ENCODE results near the gene LRRC1. TPM values are rescaled to one million over a fixed set of nuclear protein-coding genes. Genes with fewer than 3 reads are reported as not detected.

The LRRC1 gene
- total and polyA plus RNA-seq, 2 donors (not counting 3 experiments of a cell fraction or from before 2014, with no cell fraction given): 5.6 to 11.7 TPM

DNA sequence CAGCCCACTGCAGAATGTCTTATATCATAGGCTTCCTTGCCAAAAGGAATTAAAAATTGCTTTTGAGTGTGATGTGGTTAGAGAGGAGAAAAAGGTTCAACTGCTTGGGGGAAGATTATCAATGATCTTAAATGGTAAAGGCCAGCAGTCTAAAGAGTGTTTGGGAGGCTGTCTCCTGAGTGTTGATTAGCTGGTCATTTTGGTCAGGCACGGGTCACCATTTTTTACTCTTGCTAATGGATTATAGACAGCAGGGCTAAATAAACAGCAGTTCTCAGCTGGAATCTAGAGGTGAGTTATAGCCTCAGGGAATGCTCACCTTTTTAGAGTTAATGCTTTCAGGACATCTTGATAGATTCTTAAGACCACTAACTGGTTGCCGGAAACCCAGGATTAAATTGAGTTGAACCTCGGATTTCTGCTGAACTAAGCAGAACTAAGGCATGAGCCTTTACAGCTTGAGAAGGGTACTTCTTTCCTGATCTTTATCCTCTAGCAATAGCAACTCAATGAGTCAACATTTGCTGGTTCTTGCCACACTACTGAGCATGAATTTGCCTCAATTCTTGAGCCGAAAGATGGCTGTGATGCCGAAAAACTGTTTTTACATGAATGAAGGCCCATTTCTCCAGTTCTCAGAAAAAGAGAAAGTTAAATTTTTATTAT lies 120.4 kb downstream of the LRRC1 start:
- Histone ChIP-seq H2AFZ (ENCODE audit: low read depth, low read length) (no peak overlapping the region), H3K79me2 (ENCODE audit: control insufficient read depth, insufficient read depth, low read length) (no peaks in the 10 kb centered on the region), H3K9me1 (replicated peaks; ENCODE audit: control insufficient read depth, extremely low read depth, insufficient read depth, low read length) (no peaks in the 10 kb centered on the region), H3K27me3 (ENCODE audit: control insufficient read depth in 2 of 2, insufficient read depth in 2 of 2, low read length in 2 of 2) (no peaks in the 10 kb centered on the region), H3K36me3 (ENCODE audit: control insufficient read depth in 2 of 2, extremely low read depth in 1 of 2, insufficient read depth in 2 of 2, low read length in 2 of 2) (peaks cover 0 to 4% of the 10 kb centered on the region in 2 experiments), H4K20me1 (replicated peaks; ENCODE audit: control insufficient read depth, extremely low read depth, insufficient read depth, low read length) (no peaks in the 10 kb centered on the region), H3K9me3 (replicated peaks; ENCODE audit: control insufficient read depth, insufficient read depth, low read length) (no peaks in the 10 kb centered on the region), H3K4me1 (ENCODE audit: control insufficient read depth, extremely low read depth, insufficient read depth, low read length) (peaks cover 17% of the 10 kb centered on the region), H3K27ac (ENCODE audit: insufficient read depth, low read depth, low read length) (no peak overlapping the region), H3K4me2 (ENCODE audit: insufficient read depth, low read length) (no peak overlapping the region), H3K9ac (replicated peaks; ENCODE audit: extremely low read depth, insufficient read depth, low read length) (no peak overlapping the region), H3K4me3 (replicated peaks in 1 of 3; ENCODE audit: insufficient read depth in 1 of 3, low read depth in 1 of 3, low read length in 3 of 3) (no peak overlapping the region)
- DNase-seq (ENCODE audit: low read depth, low spot score): no peak
- POLR2A ChIA-PET: no interaction called here
- intact Hi-C loops (cut with micrococcal nuclease) (no loop called here), dilution Hi-C loops (cut with MboI; ENCODE audit: extremely low pct_ligation_motif_present, low sequenced_read_pairs) (no loop called here)
- TF ChIP-seq EZH2 (IDR thresholded peaks at IDR 0.05; ENCODE audit: borderline replicate concordance, low read depth, low read length, severe bottlenecking): no peak
- no peak for TF ChIP-seq CTCF (IDR thresholded peaks at IDR 0.05; ENCODE audit: extremely low read depth in 1 of 2, insufficient read depth in 1 of 2, low read depth in 1 of 2, low read length in 2 of 2)
- TF ChIP-seq GATA2 (IDR thresholded peaks at IDR 0.05; ENCODE audit: insufficient read depth, insufficient read length, low read depth, low read length): no peak
- no peak for TF ChIP-seq MAX (IDR thresholded peaks at IDR 0.05; ENCODE audit: insufficient read depth, insufficient read length)
- no peak for TF ChIP-seq FOS (IDR thresholded peaks at IDR 0.05; ENCODE audit: borderline replicate concordance, insufficient read depth, low read length)
- no peak for TF ChIP-seq POLR2AphosphoS5 (IDR thresholded peaks at IDR 0.05; ENCODE audit: insufficient read depth, low read depth, low read length)
- no peak for TF ChIP-seq POLR2A (IDR thresholded peaks at IDR 0.05; ENCODE audit: low read depth, low read length)
- no peak for TF ChIP-seq MYC (IDR thresholded peaks at IDR 0.05; ENCODE audit: low read depth, low read length)
- TF ChIP-seq JUN (IDR thresholded peaks at IDR 0.05; ENCODE audit: borderline replicate concordance, insufficient read depth, insufficient read length, low read depth): no peak
- no peak for FAIRE-seq
- CTCF ChIA-PET: interaction anchor here (1.2 to 1.8 kb wide), 4 partner anchors 13 to 196 kb away, joined by 3 to 6 read pairs (median 6); no protein-coding TSS in a partner anchor
- no TSS peak for BruUV-seq (replicated peaks)
